GM19455 (cell line): ENCODE results near the gene IPMK.
"Not testable (repeated sequence)": the region's sequence is repeated elsewhere in the genome, so short reads cannot be mapped to it uniquely, and the experiment has no call there.

Experiments used
- ATAC-seq: cut with Tn5 transposase; IDR thresholded peaks from one replicate; pipeline ENCODE4 v1.9.1; 2021; ENCODE audit not compliant: unreplicated experiment

The IPMK gene

GRCh38 chr10:58268454-58268945, 806 bp upstream of the IPMK start:
- ATAC-seq: peak; percentile 0

DNA sequence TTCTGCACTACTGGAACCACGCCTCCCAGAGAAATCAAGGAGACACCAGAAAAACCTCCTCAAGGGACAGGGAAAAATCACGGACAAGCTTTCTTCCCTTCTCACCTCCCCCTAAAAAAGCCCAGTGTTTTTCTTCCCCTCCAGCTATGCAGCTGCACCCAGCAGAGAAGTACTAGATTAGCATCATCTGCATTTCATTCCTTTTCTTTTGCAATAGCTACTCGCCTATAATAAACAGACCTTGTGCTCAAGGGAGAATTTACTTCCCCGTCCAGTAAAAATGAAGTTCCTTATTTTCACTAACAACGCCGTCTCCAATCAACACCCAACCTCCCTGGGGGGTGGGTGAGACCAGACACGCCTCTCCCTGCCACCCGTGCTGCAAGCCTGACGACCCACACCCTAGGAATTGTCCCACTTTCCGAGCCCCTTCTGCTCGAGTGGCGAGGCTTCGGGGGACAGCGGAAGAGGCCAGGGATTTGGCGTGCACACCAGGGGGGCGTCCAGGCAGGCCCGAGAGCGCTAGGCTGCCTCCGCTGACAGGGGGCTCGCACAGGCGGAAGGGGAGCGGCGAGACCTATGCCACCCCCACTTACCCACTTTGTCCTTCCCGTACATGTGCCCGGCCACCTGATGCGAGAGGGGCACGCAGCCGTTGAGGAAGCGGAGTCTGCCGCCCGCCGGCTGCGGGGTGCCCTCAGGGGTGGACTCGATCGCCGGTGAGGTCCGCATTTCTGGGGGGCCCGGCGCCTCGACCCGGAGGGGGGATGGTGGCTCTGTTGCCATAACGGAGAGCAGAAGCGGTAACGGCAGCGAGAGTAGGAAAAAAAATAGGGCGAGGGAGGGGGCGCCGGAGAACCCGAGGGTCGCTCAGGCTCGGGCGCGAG, 625 bp downstream of the IPMK start:
- peak; percentile 11 for ATAC-seq

GRCh38 chr10:58266003-58266825, 1.5 kb downstream of the IPMK start:
- ATAC-seq: peak; percentile 17

GRCh38 chr10:58265249-58265648, 2.4 kb downstream of the IPMK start:
- ATAC-seq: no peak

GRCh38 chr10:58264780-58265179, 2.9 kb downstream of the IPMK start:
- ATAC-seq: no peak

DNA sequence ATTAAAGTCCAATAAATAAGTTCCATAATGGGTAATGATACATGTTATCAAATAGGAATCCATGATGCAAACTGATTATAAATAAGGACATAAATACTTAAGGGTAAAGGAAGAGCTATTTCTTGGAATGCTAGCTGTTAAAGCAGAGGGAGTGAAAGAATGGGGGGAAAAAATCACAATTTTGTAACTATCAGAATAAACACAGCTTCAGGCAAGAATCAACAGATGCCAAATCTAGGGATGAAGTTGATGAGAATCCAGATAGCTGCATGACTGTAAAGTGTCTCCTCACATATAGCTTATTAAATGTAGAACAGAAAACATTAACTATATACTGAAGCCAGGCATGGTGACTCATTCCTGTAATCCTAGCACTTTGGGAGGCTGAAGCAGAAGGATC, 4.9 kb downstream of the IPMK start:
- ATAC-seq: no peak

GRCh38 chr10:58260334-58260733, 7.4 kb downstream of the IPMK start:
- no peak for ATAC-seq

DNA sequence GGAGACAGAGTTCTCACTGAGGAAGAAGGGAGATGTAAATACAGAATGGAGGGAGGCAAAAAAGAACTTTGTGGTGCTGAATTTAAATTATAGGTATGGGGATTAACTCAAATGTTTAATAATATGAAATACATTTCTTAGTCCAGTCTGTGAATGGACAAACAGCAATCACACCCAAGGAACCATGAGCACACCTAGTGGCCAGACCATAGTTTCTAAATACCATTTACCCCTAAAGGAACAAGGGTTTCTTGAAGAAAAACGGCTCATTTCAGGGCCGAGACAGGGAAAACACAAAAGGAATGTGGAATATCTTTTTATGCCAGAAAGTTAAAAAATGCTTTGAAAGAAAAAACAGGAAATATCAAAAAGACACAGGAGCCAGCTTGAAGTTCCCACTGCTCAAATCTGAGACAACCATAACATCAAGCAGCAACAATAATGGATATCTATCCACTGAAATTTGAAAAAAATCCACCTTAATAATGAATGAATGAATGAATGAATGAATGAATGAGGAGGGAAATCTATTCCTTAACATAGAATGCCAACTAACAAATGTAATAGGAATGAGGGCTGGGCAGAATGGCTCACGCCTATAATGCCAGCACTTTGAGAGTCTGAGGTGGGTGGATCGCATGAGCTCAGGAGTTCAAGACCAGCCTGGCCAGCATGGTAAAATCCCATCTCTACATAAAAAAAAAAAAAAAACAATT, 8.6 kb downstream of the IPMK start:
- no peak for ATAC-seq

- not testable (repeated sequence) for ATAC-seq
Measured at GRCh38 chr10:58256013-58256780, 11.5 kb downstream of the IPMK start.

DNA sequence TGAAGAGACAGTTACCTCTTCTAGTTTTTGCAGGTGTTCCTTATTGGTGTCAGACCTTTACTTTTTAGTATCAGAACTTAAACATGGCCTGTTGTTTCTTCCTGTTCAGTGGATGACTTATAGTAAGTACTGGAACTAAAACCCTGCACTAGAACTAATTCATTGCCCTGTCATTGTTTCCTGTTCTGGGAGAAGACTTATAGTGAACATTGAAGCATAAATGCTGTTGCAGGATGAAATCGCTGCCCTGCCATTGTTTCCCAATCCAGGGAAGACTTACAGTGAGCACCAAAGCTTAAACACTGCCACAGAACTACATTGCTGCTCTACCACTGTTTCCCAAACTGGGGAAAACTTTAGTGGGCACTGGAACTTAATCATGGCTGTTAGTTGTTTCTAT, 13.1 kb downstream of the IPMK start:
- no peak for ATAC-seq

- no peak for ATAC-seq
Measured at GRCh38 chr10:58253184-58253583, 14.5 kb downstream of the IPMK start.

DNA sequence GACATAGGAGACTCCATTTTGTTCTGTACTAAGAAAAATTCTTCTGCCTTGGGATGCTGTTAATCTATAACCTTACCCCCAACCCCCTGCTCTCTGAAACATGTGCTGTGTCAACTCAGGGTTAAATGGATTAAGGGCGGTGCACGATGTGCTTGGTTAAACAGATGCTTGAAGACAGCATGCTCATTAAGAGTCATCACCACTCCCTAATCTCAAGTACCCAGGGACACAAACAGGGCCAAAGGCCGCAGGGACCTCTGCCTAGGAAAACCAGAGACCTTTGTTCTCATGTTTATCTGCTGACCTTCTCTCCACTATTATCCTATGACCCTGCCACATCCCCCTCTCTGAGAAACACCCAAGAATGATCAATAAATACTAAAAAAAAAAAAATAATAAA, 23.0 kb downstream of the IPMK start:
- not testable (repeated sequence) for ATAC-seq

- ATAC-seq: not testable (repeated sequence)
Measured at GRCh38 chr10:58244242-58244641, 23.5 kb downstream of the IPMK start.

- not testable (repeated sequence) for ATAC-seq
Measured at GRCh38 chr10:58243801-58244200, 23.9 kb downstream of the IPMK start.

DNA sequence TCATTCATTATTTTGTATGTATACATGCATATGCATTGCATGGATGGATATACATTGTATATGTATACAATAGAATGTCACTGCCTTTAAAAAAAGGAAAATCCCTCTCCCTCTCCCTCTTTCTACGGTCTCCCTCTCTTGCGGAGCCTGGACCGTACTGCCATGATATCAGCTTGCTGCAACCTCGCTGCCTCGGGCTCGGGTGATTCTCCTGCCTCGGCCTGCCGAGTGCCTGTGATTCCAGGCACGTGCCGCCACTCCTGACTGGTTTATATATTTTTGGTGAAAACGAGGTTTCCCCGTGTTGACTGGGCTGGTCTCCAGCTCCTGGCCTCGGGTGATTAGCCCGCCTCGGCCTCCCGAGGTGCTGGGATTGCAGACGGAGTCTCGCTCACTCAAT, 24.4 kb downstream of the IPMK start:
- no peak for ATAC-seq

GRCh38 chr10:58241346-58241745, 26.3 kb downstream of the IPMK start:
- no peak for ATAC-seq

DNA sequence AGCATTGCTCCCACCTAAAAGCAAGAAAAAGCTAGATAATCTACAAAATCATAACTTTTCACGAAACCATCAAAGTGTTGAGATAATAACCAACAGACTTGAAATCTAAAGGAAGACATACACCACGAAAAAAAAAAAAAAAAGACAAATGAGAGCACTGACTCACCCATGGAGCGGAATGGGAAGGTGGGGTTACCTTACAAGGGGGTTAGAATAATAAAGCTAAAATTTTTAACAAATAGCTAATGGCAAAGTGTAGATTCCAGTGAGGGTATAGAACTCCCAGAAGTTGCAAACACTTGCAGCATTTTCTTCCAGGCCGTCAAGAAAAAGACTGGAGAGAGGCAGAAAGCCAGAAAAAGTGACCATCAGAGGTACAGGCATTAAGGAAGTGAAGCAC, 27.2 kb downstream of the IPMK start:
- ATAC-seq: no peak

DNA sequence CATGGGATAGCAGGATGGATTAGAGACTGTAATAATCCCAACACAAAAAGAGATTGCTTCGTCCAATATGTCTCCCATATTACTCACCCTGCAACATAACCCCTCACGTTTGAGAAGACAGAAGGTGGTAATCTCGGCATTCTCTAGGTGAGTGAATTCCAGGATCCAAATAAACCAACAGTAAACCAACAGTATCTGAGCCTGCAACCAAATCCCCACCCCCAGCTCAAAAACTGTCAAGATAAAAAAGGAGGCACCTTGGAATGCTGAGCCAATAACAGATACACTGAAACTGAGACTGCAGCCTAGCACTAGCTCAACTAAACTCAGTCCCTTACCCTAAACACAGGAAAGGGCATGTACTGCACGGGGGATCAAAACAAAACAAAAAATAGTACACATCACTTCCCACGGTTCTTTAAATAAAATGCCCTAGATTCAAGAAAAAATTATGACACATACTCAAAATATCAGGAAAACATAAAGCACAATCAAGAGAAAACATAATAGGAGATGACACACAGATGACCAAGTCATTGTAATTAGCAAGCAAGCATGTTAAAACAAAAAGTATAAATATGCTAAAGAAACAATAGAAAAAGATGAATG, 28.0 kb downstream of the IPMK start:
- no peak for ATAC-seq

GRCh38 chr10:58237014-58237834, 30.5 kb downstream of the IPMK start:
- no peak for ATAC-seq
